MV-4-11 (cell line): ENCODE results near the gene PRAMEF10.
"Not testable (repeated sequence)": the region's sequence is repeated elsewhere in the genome, so short reads cannot be mapped to it uniquely, and the experiment has no call there.

Source experiments
- DNase-seq: peaks from one replicate; lab custom pipeline; 2025; lab: John Stamatoyannopoulos, UW

PRAMEF10 gene

GRCh38 chr1:12898170-12898569 is at the start of gene PRAMEF10:
PRAMEF10 (minus strand) TSS chr1:12898270; CDS start chr1:12895847, 2,423 bp downstream.
- DNase-seq: not testable (repeated sequence)

DNA sequence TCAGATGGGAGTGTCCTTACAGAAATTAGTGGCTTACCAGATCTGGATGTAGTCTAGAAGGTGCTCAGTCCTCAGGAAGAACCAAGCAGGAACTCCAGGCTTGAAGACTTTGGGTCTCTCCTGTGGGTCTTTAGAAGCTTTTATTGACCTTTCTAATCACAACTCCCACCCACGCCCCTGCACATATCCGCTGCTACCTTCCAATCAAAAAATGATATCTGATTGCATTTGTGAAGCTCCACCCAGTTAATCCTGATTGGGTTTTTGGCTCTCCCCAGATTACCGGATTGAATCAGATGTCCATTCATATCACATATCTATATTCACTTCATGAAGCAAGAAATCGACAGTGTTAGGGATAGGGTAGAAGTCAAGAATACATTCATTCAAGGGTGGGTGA is 49.4 kb upstream of the PRAMEF10 start, which contains the start of gene PRAMEF6:
Gene PRAMEF6 (minus strand): TSS at position 101 of the 400 bp plus-strand sequence. CDS start 5,062 bp downstream, outside the sequence.
- not testable (repeated sequence) for DNase-seq

DNA sequence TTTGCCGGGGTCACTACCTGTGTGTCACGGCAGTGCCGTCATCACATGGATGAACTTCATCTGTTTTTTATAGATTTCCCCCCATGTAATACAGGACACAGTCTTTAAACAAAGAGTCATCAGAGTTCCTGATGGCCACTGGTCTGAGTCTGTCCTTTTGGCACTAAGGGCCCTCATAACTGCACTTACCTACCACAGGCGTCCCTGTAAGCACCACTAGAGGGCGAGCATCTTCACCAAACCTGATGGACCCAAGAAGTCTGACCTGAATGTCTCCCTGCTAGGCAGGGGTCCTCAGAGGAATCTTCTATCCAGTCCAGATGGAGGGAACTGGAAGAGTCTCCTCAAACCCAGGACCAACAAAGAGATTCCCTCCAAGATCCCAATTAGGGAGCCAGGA is 26.3 kb upstream of the PRAMEF10 start:
- DNase-seq: not testable (repeated sequence)

GRCh38 chr1:12921749-12922148 is 23.7 kb upstream of the PRAMEF10 start:
- DNase-seq: not testable (repeated sequence)

DNA sequence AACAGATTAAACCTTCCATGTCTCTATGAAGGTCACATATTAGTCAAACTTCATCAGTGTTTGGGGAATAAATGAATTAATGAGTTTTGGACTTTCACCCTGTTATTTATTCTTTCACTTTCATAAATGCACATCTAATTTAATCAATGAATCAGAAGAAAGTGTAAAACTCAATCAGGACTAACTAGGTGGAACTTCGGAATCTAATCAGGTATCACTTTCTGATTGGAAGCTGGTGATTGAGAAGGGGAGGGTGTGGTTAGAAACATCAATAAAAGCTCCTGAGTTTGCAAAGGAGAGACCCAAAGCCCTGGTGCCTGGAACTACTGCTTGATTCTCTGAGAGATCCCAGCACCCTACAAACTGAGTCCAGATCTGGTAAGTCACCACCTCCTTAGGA is 18.2 kb upstream of the PRAMEF10 start, which contains the start of gene PRAMEF7:
Gene PRAMEF7 (plus strand): TSS at position 301 of the 400 bp plus-strand sequence. CDS start 1,083 bp downstream, outside the sequence.
- not testable (repeated sequence) for DNase-seq

DNA sequence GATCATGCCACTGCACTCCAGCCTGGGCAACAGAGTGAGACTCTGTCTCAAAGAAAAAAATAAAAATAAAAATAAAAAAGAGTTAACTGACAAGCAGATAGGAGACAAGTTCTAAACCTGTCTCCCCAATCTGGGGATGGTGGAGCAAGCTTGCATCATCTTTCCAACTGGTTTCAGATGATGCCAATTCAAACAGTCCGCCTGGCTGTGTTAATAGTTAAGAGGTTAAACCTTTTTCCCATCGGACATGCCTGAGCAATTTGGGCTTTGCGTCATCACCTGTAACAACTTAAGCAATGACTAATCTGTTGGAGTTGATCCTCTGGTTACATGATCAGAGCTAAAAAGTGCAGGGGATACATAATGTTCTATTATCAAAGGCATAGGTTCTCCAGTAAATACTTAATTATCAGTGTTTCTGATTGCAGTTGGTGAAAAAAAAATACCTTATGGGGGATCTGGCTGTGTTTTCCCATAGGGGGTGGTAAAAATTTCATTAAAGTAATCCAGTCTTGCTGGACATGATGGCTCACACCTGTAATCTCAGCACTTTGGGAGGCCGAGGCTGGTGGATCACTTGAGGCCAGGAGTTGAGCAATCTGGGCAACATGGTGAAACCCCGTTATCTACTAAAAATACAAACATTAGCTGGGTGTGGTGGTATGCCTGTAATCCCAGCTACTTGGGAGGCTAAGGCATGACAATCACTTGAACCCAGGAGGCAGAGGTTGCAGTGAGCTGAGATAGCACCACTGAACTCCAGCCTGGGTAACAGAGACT is 5.9 kb upstream of the PRAMEF10 start:
- not testable (repeated sequence) for DNase-seq

GRCh38 chr1:12899186-12899585 is 1.1 kb upstream of the PRAMEF10 start:
- DNase-seq: not testable (repeated sequence)

GRCh38 chr1:12886101-12886500 is 12.0 kb downstream of the PRAMEF10 start, which contains the start of gene PRAMEF4:
PRAMEF4 (minus strand) TSS chr1:12886201; CDS start chr1:12883394, 2,807 bp downstream.
- DNase-seq: not testable (repeated sequence)

- not testable (repeated sequence) for DNase-seq
Observed at GRCh38 chr1:12878453-12878852, 19.6 kb downstream of the PRAMEF10 start.

DNA sequence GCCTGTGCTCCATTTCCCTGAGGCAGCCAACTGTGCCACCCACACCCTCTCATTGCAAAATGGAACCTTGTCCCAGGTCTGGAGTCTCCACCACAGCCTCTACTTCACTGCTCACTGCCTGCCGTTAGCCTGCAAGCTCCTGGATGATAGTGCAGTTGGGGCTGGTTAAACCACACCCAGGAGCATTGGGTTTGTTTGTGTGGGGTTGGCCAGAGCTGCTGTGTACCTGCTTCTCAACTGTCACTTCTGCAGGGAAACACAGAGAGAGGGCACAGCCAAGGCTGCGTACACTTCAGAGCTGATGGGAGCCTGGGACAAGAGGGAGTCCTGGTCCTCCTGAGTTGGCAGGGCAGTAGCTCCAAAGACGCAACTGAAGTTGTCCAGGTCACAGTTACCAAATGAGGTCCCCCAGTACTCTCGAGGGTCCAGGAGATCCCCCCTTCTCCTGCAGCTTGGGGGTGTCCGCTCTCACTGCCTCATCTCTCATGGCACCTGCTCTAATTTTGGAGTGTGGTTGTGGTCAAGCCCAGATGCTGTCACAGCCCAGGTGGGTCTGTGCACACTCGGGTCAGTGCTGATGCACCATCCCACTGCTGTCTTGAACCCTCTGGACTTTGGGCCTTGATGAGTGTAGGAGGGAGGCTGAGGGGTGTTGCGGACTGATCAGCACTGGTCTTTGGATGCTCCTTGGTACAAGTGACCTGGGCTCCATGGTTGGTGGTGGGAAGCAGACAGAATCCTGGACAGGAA is 34.8 kb downstream of the PRAMEF10 start:
- not testable (repeated sequence) for DNase-seq

GRCh38 chr1:12856786-12857185 is 41.3 kb downstream of the PRAMEF10 start, which contains the start of gene PRAMEF2:
PRAMEF2 (plus strand) TSS chr1:12857086; CDS start chr1:12859010, 1,924 bp downstream.
- not testable (repeated sequence) for DNase-seq

DNA sequence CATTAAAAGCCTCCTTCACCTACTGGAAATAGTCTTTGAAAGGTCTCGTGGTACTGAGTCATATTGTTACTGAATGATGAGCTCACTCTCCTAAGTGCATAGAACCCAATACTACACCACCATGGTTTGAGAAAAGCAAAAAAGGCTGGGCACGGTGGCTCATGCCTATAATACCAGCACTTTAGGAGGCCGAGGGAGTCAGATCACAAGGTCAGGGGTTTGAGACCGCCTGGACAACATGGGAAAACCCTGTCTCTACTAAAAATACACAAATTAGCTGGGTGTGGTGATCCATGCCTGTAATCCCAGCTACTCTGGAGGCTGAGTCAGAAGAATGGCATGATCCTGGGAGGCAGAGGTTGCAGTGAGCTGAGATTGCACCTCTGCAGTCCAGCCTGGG is 46.3 kb downstream of the PRAMEF10 start:
- DNase-seq: no peak

- not testable (repeated sequence) for DNase-seq
Observed at GRCh38 chr1:12848620-12849019, 49.5 kb downstream of the PRAMEF10 start, which contains the start of gene HNRNPCL1. HNRNPCL1 (minus strand) TSS chr1:12848720; CDS start chr1:12848289, 431 bp downstream.
